ENCODE results near the gene KLHL12.

DNA sequence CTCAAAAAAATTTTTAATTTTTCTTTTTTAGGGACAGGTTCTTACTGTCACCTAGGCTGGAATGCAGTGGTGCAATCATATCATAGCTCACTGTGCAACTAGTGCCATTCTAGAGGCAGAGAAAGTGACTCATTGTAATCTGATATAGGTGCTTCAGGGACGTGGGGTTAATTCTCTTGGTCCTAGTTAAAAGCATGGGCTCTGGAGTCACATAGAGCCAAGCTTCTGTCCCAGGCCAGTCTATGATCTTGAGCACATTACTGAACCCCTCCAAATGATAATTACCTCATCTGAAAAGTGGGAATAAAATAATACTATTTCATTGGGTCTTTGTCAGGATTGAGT, 32.2 kb upstream of the KLHL12 start:
- TF ChIP-seq, protein P1, sequence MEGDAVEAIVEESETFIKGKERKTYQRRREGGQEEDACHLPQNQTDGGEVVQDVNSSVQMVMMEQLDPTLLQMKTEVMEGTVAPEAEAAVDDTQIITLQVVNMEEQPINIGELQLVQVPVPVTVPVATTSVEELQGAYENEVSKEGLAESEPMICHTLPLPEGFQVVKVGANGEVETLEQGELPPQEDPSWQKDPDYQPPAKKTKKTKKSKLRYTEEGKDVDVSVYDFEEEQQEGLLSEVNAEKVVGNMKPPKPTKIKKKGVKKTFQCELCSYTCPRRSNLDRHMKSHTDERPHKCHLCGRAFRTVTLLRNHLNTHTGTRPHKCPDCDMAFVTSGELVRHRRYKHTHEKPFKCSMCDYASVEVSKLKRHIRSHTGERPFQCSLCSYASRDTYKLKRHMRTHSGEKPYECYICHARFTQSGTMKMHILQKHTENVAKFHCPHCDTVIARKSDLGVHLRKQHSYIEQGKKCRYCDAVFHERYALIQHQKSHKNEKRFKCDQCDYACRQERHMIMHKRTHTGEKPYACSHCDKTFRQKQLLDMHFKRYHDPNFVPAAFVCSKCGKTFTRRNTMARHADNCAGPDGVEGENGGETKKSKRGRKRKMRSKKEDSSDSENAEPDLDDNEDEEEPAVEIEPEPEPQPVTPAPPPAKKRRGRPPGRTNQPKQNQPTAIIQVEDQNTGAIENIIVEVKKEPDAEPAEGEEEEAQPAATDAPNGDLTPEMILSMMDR (conservative IDR thresholded peaks at IDR 0.05; ENCODE audit: low read length), result no peak
- no peak for TF ChIP-seq EZH2phosphoT487 (IDR thresholded peaks at IDR 0.05; ENCODE audit: borderline replicate concordance, low read depth, low read length)
